Activated CD8-positive, alpha-beta memory T cell treated with anti-CD3 and anti-CD28 coated beads for 48 hours (primary cell): ENCODE data around the gene ATF6.
"Not testable (repeated sequence)": the region's sequence is repeated elsewhere in the genome, so short reads cannot be mapped to it uniquely, and the experiment has no call there.

ENCODE experiments used
- DNase-seq, 3 experiments: peaks; one replicate each; pipeline ENCODE4 v3.0.0-alpha.2; 2020; ENCODE audit warnings: low read depth in 2 of 3, low spot score in 2 of 3

ATF6 gene

GRCh38 chr1:161731981-161732718 lies 34.0 kb upstream of the ATF6 start:
- no peak for DNase-seq

GRCh38 chr1:161733526-161733925 lies 32.6 kb upstream of the ATF6 start:
- no peak for DNase-seq

DNA sequence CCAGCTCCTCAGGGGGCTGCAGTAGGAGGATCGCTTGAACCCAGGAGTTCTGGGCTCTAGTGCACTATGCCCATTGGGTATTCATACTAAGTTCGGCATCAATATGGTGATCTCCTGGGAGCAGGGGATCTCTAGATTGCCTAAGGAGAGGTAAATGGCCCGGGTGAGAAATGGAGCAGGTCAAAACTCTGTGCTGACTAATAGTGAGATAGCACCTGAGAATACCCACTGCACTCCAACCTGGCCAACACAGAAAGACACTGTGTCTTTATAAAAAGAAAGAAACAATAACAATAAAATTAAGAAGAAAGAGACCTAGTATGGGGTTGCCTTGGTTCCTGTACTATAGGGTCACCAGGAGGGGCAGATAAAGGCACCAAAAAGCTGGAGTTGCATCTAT lies 30.3 kb upstream of the ATF6 start:
- no peak for DNase-seq

- DNase-seq, result no peak
These were observed 29.7 kb upstream of the ATF6 start for GRCh38 chr1:161736335-161736969.

- no peak for DNase-seq
These were observed 28.5 kb upstream of the ATF6 start for GRCh38 chr1:161737625-161738024.

GRCh38 chr1:161738627-161739287 lies 27.4 kb upstream of the ATF6 start:
- peak in 1 of 3 experiments; percentile 49 for DNase-seq

GRCh38 chr1:161739865-161740566 lies 26.1 kb upstream of the ATF6 start:
- DNase-seq, result no peak

GRCh38 chr1:161740921-161741320 lies 25.2 kb upstream of the ATF6 start:
- no peak for DNase-seq

DNA sequence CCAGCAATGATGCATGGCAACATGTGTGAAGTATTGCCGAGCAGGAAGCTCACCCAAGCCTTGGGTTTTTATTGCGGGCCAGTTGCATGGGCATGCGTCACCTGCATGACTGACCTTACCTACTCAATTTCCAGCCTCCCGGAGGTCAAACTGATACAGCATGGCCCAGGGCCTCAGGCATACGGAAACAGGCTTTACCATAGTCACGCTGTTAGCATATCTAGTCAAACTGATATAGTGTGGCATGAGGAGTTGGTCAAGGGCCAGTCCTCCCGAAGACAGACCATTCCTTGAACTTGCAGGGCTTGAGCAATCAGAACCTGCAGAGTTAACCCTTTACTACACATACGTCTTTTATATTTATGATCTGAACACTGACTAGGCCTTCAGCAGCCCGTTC lies 22.9 kb upstream of the ATF6 start:
- DNase-seq, result no peak

DNA sequence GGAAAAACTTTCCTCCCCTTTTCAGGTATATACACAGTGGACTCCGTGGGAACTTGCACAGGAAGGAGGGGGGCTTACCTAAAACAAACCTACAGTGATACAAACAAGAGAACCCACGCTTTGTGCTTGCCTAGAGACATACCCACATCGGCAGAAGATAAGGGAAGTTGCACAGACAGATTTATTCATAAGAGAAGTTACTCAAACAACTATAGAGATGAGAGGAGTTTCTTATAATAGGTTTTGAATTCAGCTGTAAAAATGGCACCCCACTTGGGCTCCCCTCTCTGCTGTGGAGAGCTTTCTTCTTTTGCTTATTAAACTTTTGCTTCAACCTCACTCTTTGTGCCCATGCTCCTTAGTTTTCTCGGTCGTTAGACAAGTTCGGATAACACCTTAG lies 18.3 kb upstream of the ATF6 start:
- no peak for DNase-seq

GRCh38 chr1:161749509-161750407 lies 16.4 kb upstream of the ATF6 start, which contains the start of gene DUSP12:
TSS of gene DUSP12 (plus strand) at chr1:161749786. CDS start at chr1:161749802, 16 bp downstream.
- peak; percentile 67 to 80 (median 76) for DNase-seq

GRCh38 chr1:161763522-161764098 lies 2.5 kb upstream of the ATF6 start:
- no peak for DNase-seq

- no peak for DNase-seq
These were observed 2.3 kb downstream of the ATF6 start for GRCh38 chr1:161768461-161768860.

DNA sequence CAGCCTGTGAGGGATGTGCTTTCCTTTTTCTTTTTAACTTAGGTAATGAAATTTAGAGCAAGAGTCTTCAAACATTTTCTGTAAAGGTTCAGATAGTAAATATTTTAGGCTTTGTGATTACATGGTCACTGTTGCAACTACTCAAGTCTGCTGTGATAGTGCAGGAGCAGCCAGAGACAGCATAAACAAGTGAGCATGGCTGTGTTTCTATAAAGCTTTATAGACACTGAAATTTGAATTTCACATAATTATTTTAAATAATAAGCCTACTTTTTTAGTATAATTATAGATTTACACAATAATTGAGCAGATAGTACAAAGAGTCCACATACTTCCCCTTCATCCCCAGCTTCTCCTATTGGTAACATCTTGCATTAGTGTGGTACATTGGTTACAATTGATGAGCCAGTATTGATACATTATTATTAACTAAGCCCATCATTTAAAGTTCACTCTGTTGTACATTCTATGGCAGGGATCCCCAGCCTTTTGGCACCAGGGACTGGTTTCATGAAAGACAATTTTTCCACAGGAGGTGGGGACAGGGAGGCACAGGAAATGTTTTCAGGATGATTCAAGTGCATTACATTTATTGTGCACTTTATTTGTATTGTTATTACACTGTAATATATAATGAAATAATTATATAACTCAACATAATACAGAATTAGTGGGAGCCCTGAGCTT lies 3.0 kb downstream of the ATF6 start:
- no peak for DNase-seq

DNA sequence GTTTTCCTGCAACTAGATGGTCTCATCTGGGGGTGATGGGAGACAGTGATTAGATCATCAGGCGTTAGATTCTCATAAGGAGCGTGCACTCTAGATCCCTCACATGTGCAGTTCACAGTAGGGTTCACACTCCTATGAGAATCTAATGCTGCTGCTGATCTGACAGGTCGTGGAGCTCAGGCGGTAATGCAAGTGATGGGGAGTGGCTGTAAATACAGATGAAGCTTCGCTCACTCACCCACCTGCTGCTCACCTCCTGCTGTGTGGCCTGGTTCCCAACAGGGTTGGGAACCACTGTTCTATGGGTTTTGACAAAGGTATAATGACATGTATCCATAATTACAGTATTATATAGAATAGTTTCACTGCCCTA lies 3.5 kb downstream of the ATF6 start:
- DNase-seq, result not testable (repeated sequence)

DNA sequence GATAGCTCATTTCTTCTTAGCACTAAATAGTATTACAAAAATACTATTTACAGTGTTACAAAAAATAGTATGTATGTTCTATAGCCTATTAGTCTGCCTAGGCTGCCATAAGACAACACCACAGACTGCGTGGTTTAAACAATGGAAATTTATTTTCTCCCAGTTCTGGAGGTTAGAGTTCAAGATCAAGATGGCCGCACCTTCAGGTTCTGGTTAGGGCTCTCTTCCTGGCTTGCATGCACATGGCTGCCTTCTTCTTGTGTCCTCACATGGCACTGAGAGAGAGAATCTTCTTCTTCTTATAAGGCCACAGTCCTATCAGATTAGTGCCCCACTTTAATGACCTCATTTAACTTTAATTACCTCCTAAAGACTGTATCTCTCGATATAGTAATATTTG lies 4.1 kb downstream of the ATF6 start:
- no peak for DNase-seq

DNA sequence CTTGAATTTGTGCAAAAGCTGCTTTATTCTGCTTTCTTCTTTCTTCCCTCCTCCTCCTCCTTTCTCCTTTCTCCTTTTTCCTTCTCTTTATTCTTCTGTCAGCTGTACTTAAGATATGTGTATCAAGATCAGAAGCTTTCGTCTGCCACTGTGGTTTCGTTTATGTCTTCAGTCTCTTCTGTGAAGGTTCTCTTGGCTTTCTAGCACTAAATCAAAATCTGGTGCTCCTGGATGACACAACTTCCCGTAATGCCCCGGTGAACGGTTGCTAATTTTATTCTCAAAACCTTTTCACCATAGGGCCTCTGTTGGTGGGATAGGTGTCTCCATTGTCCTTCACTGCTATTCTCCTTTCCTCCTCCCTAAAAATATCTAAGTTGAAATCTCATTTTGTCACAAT lies 5.0 kb downstream of the ATF6 start:
- no peak for DNase-seq

GRCh38 chr1:161771973-161772372 lies 5.9 kb downstream of the ATF6 start:
- DNase-seq, result no peak

- no peak for DNase-seq
These were observed 6.3 kb downstream of the ATF6 start for GRCh38 chr1:161772397-161772796.

- DNase-seq, result no peak
These were observed 7.7 kb downstream of the ATF6 start for GRCh38 chr1:161773791-161774190.
